ENCODE data around the gene WDR37.
"Not testable (repeated sequence)": the region's sequence is repeated elsewhere in the genome, so short reads cannot be mapped to it uniquely, and the experiment has no call there.

Gene WDR37

DNA sequence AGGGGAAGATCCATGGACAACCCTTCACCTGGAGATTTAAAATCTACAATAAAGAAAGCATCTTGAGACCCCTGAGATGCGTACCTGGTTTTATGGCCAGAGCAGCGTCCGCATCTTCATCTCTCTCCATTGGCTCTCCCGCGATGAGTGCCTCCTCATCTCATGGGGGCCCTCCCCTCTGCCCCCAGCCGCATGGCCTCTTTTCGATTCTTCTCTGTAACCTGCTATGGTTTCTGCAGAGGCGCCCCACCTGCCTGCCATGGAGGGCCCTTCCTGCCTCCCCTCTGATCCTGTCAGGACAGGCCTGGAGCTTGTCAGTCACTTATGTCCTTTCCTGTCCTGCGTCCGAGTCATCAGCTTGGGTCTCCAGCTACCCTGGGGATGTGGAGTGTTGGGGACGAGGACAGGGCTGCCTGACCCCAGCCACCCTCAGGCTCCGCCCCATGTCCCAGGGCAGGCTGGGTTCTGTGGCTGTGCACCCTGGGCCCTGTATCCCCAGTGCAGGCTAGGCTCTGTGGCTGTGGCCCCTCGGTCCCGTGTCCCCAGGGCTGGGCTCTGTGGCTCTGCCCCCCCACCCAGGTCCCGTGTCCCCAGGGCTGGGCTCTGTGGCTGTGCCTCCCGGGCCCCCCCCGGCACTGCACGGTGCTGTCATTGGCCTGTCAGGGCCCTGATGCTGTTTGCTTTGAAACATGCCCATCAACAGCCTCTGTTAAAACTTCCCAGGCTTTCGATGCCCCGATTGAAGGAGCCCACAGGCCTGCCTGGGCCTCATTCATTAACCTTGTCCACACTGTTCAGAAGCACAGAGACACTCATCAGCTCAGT is 99.8 kb downstream of the WDR37 start:
- DNase-seq = no peak

DNA sequence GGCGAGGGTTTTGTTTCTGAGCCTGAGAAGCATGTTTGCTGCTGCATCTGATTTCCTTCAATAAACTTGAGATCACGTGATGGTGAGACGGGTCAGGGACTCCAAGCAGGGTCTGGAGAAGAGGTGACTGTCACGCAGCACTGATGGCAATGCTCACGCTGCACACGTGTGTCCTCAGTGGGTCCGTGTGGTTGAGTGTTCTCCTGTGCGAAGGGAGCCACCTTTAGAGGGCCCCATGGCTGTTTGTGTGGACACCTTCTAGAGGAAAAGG is 100.4 kb downstream of the WDR37 start:
- no peak for DNase-seq

DNA sequence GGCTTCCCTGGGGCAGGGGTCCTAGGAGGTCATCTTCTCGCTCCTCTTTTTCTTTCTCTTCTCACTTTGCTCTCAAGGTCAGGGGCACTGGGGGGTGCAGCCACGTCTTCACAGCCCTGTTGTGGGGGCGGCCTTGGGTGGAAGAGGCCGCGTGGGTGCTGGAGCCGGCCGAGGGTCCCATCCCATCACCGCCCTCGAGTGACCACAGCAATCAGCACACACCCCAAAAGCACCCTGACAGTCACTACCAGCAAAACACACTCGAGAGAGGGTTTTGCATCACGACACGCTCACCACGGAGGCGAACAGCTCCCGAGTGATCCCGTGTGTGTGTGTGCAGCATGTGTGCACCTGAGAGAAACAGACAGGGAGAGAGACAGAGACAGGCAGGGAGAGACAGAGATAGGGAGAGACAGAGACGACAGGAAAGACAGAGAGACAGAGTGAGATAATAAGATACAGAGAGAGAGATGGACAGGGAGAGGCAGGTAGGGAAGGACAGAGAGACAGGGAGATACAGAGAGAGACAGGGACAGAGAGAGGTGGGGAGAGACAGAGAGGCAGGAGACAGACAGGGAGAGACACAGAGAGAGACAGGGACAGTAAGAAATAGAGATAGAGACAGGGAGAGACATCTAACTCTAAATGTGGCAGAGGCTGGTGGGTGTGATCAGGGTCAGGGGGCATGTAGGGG is 100.9 kb downstream of the WDR37 start:
- no peak for DNase-seq

GRCh38 chr10:1157615-1157933 is 101.4 kb downstream of the WDR37 start:
- no peak for DNase-seq

- no peak for DNase-seq
These were observed 101.9 kb downstream of the WDR37 start for GRCh38 chr10:1158066-1158465.

- DNase-seq = not testable (repeated sequence)
These were observed 102.4 kb downstream of the WDR37 start for GRCh38 chr10:1158536-1158935.

DNA sequence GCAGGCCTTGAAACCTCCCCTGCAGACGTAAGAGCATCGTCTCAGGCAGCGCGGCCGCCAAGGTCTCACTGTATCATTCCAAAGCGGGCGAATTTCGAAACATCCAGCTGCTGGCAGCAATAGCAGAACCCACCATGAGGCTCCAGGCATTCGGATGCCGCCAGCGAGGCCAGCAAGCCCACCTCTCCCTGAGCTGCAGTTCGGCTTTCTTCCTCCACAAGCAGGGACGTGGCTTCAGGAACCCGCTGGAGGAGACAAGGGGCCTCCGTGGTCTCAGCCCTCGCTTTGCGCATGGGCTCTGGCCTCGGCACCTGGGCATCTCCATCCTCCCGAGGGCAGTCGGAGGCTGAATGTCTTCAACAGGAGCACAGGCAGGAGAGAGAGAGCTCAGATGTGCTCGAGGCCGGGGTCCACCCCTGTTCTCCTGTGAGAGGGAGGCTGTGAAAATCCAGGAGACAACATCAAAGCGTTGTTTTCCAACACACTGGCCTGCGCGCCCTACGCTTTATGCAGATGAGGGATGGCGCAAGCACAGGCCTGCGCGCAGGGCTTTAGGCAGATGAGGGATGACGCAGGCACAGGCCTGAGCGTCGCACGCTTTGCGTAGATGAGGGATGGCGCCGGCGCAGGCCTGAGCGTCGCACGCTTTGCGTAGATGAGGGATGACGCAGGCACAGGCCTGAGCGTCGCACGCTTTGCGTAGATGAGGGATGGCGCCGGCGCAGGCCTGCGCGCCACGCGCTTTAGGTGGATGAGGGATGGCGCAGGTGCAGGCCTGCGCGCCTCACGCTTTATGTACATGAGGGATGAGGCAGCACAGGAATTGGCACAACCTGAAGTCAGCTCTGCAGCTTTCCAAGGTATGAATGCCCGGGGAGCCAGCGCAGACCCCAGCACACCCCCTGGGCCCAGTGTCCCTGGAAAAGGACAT is 103.2 kb downstream of the WDR37 start:
- no peak for DNase-seq

DNA sequence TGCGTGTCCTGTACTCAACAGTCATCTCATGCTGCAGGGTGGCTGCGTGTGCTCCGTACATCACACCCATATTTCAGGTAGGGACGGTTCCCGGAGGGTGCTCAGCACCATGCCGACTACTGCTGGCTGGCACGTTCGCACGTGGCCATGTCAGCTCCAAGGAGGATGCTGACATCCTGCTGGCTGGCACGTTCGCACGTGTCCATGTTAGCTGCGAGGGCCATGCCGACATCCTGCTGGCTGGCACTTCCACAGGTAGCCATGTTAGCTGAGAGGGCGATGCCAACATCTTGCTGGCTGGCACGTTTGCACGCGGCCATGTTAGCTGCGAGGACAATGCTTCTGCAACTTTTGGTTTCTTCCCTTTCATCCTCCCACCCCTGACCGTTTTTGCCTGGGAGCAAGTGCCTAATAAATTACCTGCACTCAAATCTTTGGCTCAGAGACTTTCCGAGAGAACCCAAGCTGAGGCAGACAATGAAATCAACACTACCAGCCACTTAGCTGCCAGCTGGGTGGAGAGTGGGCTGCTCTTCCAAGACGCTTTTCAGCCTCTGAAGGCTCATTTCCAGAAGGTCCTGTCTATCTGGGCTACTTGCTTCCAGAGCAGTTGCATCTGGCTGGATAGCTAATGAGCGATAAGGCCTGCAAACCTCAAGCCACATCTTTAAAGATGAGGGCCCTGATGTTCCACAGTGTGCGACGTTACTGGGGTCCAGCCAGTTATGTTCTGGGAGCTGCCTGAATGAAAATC is 104.6 kb downstream of the WDR37 start:
- DNase-seq = no peak

DNA sequence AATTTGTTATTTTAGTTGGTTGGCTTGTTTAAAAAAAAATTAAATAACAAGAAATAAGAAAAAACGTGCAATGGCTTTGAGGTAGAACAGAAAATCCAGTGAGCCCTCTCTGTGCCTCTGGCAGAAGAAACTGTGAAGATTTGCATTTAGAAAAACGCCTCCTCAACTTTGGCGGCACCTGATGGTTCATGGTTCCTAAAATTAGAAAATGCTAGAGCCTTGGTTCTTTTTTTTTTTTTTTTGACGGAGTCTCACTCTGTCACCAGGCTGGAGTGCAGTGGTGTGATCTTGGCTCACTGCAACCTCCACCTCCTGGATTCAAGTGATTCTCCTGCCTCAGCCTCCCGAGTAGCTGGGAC is 105.1 kb downstream of the WDR37 start:
- DNase-seq = not testable (repeated sequence)

GRCh38 chr10:1162481-1163203 is 106.5 kb downstream of the WDR37 start:
- DNase-seq = no peak

DNA sequence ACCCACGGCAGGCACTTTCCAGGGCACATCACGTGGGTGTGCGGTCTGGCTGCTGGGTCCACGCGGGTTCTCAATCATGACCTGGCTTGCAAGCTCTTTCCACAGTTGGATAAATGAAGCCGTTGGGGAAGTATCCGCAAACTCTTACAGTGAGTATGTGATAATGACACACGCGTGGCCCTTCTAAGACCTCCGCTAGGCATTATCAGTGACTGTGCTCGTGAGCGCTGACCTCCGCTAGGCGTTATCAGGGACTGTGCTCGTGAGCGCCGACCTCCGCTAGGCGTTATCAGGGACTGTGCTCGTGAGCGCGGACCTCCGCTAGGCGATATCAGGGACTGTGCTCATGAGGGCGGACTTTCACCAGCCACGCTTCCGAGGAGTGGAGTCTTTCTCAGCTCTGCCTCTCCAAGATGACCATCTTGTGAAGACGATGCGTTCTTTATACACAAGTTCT is 107.0 kb downstream of the WDR37 start:
- DNase-seq = no peak

GRCh38 chr10:1163831-1164230 is 107.6 kb downstream of the WDR37 start:
- DNase-seq = no peak

DNA sequence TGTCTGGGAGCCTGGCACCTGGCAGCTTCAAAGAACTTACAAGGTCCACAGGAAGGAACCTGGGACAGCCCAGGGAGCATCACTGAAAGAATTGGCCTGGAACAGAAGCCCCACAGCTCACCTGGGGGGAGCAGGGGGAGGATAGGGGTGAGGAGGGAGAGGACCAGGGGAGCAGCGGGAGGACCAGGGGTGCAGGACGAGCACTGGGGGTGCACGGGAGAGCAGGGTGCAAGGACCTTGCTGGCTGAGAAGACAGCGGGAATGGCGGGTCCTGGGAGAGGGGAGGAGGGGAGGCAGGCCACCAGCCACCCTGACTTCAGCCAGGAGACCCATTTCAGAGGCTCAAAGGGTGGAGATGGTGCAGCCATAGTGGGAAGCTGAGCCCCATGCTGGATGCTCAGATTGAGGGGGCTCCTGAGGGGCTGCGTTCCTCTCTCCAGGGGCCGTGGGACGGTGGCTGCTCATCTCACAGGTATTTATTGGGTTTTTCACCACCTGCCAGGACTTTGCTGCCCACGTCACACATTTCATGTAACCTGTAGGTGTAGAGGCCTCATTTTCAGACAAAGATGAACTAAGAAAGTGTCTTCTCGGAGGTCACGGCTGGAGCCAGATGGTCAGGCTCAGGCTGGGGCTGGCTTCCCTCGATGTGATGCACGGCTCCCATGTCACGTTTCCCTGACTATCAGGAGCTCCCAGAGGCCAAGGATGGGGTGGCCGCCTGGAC is 110.1 kb downstream of the WDR37 start:
- no peak for DNase-seq

- DNase-seq = no peak
These were observed 110.7 kb downstream of the WDR37 start for GRCh38 chr10:1166828-1167275.

- no peak for DNase-seq
These were observed 112.6 kb downstream of the WDR37 start for GRCh38 chr10:1168763-1169162.

- no peak for DNase-seq
These were observed 113.2 kb downstream of the WDR37 start for GRCh38 chr10:1169186-1169885.

DNA sequence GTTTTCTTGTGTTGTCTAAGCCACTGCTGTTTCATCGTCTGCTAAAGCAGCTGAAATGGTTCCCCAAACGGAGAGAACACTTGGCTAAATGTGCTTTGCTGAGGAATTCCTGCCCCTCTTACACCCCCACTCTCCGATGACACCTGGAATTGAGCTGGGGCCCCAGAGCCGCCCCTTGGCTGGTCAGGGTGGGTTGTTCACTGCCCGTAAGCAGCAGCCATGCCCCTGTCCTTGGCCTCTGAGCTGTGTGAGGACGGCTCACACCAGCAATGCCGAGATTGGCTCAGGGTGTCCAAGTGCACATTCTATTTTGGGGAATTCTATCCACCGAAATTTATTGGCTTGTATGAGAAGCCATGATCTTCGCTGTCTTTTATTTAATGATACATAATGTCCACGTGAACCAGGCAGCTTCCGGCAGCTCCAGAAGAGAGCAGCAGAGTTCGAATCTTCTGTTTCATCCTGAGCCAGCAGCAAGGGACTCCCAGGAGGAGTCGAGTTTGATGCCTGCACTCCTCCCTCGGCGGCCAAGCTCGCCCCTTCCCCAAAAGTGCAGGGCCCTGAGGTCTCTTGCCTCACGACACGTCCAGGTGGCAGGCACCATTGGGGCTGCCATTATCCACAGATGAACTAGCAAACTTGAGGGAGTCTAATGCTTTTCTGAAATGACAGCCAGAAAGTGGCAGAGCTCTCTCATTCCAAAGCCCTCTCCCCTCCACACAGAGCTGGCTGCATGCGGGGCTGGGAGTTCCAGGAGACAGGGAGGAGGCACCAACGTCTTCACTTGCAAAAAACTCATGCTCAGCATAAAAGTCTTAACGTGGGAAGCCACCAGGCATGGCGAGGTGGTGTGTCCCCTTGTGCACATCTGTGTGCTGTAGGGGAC is 114.0 kb downstream of the WDR37 start:
- no peak for DNase-seq

GRCh38 chr10:1170867-1171180 is 114.6 kb downstream of the WDR37 start:
- no peak for DNase-seq

- no peak for DNase-seq
These were observed 115.0 kb downstream of the WDR37 start for GRCh38 chr10:1171182-1171581.

- DNase-seq = no peak
These were observed 115.4 kb downstream of the WDR37 start for GRCh38 chr10:1171586-1171985.
